Activated CD4-positive, alpha-beta T cell treated with anti-CD3 and anti-CD28 coated beads, Interleukin-2, Interleukin-6, amounts not matched to agents 100 ng/mL and 50 ng/mL, durations not matched to agents 16 hours and 8 hours (primary cell): ENCODE data around the gene STARD13.

Source experiments
- DNase-seq: peaks from one replicate; pipeline ENCODE4 v3.0.0-alpha.2; 2020

The STARD13 gene, protein sequence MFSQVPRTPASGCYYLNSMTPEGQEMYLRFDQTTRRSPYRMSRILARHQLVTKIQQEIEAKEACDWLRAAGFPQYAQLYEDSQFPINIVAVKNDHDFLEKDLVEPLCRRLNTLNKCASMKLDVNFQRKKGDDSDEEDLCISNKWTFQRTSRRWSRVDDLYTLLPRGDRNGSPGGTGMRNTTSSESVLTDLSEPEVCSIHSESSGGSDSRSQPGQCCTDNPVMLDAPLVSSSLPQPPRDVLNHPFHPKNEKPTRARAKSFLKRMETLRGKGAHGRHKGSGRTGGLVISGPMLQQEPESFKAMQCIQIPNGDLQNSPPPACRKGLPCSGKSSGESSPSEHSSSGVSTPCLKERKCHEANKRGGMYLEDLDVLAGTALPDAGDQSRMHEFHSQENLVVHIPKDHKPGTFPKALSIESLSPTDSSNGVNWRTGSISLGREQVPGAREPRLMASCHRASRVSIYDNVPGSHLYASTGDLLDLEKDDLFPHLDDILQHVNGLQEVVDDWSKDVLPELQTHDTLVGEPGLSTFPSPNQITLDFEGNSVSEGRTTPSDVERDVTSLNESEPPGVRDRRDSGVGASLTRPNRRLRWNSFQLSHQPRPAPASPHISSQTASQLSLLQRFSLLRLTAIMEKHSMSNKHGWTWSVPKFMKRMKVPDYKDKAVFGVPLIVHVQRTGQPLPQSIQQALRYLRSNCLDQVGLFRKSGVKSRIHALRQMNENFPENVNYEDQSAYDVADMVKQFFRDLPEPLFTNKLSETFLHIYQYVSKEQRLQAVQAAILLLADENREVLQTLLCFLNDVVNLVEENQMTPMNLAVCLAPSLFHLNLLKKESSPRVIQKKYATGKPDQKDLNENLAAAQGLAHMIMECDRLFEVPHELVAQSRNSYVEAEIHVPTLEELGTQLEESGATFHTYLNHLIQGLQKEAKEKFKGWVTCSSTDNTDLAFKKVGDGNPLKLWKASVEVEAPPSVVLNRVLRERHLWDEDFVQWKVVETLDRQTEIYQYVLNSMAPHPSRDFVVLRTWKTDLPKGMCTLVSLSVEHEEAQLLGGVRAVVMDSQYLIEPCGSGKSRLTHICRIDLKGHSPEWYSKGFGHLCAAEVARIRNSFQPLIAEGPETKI

DNA sequence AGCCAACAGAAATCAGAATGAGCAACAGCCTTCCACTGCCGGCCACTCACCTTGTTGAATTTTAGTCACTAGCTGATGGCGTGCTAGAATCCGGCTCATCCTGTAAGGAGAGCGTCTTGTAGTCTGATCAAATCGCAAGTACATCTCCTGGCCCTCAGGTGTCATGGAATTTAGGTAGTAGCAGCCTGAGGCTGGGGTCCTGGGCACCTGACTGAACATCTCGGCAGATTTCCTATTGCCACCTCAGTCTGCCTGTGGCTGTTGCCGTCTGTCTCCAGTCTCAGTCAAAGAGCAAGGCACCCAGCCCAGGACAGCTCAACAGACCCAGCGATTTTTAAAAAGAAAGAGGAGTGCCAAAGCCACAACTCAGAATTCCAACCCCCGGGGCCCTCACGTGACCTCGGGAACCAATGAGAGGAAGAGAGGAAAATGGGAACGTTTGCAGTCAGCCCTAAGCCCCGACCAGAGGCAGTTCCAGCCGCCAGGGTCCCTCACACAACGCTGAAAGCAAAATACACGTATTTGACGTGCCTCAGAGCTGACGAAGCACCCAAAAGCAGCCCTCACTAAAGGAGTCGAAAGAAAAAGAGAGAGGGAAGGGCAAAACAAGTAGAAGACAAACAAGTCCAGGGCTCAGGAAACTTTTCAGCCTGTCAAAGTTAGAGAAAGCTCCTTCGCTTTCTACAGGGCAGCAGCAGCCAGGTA, at the start of gene STARD13:
TSS of gene STARD13 (minus strand) at position 336 of the 705 bp plus-strand sequence. CDS start at position 219, 117 bp downstream.
- peak; percentile 13 for DNase-seq

DNA sequence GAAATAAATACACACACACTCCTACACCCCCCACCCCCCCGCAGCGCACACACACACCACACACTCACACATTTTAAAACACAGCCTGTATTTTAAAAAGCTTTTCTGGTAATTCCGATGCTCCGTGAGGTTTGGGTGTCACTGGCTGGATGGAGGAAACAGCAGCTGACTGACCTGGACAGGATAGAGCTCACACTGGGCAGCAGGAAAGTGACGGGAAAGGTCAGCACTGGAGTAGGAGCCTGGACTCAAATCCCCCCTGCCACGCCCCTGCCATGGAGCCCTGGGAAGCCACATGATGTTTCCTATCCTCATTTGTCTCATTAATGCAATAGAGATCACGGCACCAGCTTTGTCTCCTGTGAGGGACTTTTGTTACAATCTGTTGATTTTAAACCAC, 49.3 kb upstream of the STARD13 start:
- no peak for DNase-seq

DNA sequence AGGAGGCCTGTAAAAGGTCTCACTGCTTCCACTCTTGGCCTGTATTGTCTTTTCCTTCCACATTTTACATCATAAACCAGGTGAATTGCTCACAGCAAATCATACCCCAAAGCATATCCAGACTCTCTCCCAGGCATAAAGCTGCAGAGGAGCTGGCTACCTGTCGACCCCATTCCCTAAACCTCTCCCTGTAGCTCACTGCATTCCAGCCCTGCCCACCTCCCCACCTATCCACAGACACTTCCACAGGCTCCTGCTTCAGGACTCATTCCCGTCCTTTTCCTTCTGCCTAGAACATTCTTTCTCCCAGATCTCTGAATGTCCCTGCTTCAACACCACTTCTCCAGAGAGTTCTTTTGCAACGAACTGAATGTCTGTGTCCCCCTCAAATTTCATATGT, 46.4 kb upstream of the STARD13 start:
- no peak for DNase-seq

- DNase-seq: no peak
Observed at GRCh38 chr13:33330483-33330882, 44.9 kb upstream of the STARD13 start.

DNA sequence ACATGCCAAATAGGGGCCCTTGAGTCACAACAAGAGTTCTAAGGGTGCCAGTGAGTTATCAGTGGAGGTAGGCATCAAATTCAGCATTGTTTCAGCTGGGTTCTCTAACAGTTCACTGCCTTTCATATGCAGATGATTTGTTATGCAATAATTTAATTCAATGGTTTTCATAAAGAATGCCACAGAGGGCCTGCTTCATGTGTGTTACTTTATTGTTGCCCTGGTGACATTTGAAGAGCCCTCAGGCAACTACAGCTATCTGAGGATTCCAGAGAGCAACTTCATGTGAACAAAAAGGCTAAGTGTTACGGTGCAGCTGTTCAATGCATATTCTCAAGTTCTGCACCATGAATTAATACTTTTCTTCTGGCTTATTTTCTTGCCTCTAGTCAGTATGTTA, 43.1 kb upstream of the STARD13 start:
- DNase-seq: no peak

- no peak for DNase-seq
Observed at GRCh38 chr13:33326723-33327122, 41.2 kb upstream of the STARD13 start.

DNA sequence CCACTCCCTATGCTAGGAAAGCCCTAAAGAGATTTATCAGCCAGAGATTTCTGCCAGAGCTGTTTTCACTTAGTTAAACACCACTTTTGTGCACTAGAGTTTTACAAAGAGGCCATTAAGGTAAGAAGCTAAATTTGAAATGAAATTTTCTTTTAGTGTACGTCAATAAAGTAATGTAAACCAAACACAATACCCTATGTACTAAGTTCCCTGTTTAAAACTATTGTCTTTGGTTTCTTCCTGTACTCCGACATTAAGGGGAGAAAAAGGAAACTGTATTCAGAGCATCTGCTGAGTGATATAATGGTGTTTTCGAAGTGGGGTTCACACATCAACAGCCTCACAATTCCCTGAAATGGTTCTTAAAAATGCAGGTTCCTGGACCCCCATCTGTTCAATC, 40.7 kb upstream of the STARD13 start:
- DNase-seq: no peak

DNA sequence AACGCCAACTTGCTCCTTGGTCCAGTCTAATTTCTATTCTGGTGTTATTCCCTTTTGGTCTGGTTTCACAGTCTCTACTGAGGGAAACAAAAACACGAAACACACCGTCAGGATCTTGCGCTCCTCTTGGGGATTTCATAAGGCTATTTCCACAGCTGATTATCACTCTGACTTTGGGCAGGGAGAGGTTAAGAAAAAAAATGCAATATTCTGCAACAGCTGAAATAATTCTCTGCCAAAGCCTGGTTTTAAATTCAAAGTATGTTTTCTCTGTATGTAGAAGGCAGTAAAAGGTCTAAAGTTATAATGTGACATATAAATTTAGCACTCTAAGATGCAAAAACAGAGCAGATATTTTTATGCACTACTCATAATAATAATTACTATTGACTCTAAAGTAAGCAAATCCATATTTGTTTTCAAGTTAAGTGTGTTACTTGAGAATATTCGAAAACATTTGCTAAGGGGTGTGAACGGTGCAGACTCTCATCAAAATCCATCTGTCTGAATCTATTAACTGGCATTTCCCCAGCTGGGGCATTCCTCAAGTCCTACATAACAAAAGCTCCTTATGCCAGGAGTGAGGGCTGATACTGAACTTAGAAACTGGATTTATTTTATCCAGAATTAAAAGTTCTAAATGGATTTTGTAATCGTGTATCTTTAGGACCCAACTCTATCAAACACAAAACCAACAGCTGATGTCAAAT, 38.4 kb upstream of the STARD13 start:
- no peak for DNase-seq

DNA sequence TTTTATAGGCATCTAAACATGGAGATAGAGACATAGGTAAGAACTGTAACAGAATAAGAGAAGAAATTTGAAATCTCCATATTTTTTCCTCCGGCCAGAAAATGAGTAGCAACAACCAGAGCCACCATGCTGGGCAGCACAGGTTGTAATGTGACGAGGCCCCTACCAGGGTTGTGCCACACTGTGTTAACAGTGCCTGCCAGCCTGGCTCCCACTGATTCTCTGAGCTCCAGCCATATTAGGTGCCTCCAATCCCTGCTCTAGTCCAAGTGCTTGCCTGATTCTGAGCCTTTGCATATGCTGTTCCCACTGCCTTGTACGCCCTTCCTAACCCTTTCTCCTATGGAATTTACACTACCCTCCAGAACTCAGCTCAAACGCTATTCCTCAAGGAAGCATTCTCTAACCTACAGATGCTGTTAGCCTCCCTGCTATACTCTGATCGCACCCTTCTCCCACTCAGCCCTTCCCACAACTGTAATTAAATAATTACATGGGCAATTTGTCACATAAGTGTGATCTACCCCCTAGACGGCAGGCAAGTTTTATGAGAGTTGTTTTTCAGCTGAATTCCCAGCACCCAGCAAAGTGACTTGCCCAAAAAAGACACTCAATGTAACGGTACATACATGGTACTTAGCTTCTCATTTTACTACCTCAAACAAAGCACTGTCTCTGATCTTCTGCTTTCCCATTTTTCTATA, 37.6 kb upstream of the STARD13 start:
- DNase-seq: no peak

GRCh38 chr13:33322543-33322809, 36.9 kb upstream of the STARD13 start:
- no peak for DNase-seq

- no peak for DNase-seq
Observed at GRCh38 chr13:33321686-33322542, 36.4 kb upstream of the STARD13 start.

DNA sequence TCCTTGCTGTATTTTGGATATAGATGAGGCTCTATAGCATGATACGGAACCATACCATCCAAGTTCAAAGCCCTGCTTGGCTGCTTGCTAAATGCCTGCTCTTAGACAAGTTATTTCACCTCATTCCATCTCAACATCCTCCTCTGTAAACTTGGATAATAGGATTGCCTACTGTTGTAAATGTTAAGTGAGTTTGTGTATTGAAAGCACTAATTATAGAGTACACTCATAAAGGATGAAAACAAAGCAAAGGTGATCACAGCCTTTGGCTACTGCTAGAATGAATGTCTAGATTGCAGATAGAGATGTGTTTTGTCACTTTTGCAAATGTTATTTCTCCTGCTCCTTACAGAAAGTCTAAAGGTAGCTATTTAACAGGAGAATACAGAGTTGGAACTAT, 34.3 kb upstream of the STARD13 start:
- no peak for DNase-seq

GRCh38 chr13:33318744-33319143, 33.2 kb upstream of the STARD13 start:
- no peak for DNase-seq

- DNase-seq: no peak
Observed at GRCh38 chr13:33318037-33318436, 32.5 kb upstream of the STARD13 start.

DNA sequence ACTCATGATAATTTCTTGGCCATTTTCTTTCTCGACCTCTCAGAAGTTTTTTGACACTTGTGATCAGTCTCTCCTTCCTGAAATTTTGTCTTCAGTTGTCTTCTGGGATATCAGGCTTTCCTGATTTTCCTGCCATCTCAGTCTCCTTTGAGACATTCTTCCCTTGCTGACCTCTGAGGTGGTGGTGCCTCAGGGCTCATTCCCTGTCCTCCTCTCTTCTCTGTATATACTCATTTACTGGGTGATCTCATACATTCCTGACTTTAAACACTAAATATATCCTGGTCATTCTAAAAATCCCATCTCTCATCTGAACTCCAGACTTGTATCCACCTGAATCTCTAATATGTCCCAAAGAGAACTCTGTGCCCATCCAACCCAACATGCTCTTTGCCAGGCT, 31.3 kb upstream of the STARD13 start:
- DNase-seq: no peak

- no peak for DNase-seq
Observed at GRCh38 chr13:33313504-33313903, 27.9 kb upstream of the STARD13 start.

DNA sequence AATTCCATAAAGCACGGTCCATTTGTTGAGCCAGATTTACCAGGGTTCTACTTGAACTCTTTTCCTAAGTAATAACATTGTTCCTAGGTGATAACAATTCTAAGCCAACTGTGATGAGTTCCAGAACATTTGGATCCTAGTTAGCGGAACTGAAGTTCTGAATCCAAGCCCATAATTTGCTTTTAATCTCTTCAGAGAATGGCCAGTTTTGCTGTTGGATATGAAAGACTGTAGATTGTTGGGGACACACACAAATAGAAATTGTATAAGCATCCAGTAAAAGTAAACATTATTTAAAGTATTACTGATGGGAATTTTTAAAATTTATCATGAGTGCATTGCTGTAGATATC, 27.3 kb upstream of the STARD13 start:
- no peak for DNase-seq

- DNase-seq: no peak
Observed at GRCh38 chr13:33312150-33312860, 26.8 kb upstream of the STARD13 start.

GRCh38 chr13:33311040-33311439, 25.5 kb upstream of the STARD13 start:
- DNase-seq: no peak
